HepG2 (cell line): ENCODE measurements around the gene PASK. TPM values are rescaled to one million over a fixed set of nuclear protein-coding genes. Genes with fewer than 3 reads are reported as not detected.

Experiments used
- ARID2 ChIP-seq: sonication (generic); formaldehyde crosslinking; IDR thresholded peaks from 2 replicates; pipeline ENCODE4 v1.8.1; 2022; ENCODE audit warnings: mild to moderate bottlenecking, missing genetic modification reagents, borderline replicate concordance
- HNF1A ChIP-seq, 2 experiments: sonication (generic) in 1 of 2; formaldehyde crosslinking in 1 of 2; IDR thresholded peaks; 2 replicates each; pipeline versions ENCODE4 v1.4.0 to v1.6.1; 2016 to 2020; ENCODE audit warnings: borderline replicate concordance in 1 of 2, low read depth in 1 of 2, mild to moderate bottlenecking in 1 of 2, missing genetic modification reagents in 1 of 2
- HOXA5 ChIP-seq: sonication (generic); formaldehyde crosslinking; IDR thresholded peaks from 2 replicates; pipeline ENCODE4 v1.4.0; 2020; ENCODE audit warnings: missing genetic modification reagents
- IRF9 ChIP-seq: sonication (generic); formaldehyde crosslinking; IDR thresholded peaks from 2 replicates; pipeline ENCODE4 v1.8.0; 2022; ENCODE audit warnings: missing genetic modification reagents, mild to moderate bottlenecking, borderline replicate concordance
- MBNL3 ChIP-seq: fragments of 250-450 bp; sonication (Bioruptor Pico); conservative IDR thresholded peaks from 2 replicates; pipeline ENCODE4 v1.8.0; 2022; ENCODE audit warnings: mild to moderate bottlenecking, inconsistent platforms
- MXI1 ChIP-seq: IDR thresholded peaks from 3 replicates; pipeline ENCODE4 v1.6.1; 2012; ENCODE audit warnings: low read depth, low read length, inconsistent platforms, borderline replicate concordance
- NCOA2 ChIP-seq: sonication (generic); formaldehyde crosslinking; IDR thresholded peaks from 2 replicates; pipeline ENCODE4 v1.8.0; 2022; ENCODE audit warnings: inconsistent platforms
- NPAS2 ChIP-seq: sonication (generic); formaldehyde crosslinking; IDR thresholded peaks from 2 replicates; pipeline ENCODE4 v1.8.0; 2022; ENCODE audit warnings: mild to moderate bottlenecking, missing genetic modification reagents, borderline replicate concordance
- RBFOX2 ChIP-seq: fragments of 200-400 bp; formaldehyde crosslinking; IDR thresholded peaks from 2 replicates; pipeline ENCODE4 v1.6.1; 2017; ENCODE audit warnings: low read depth, mild to moderate bottlenecking, low read length
- SAFB2 ChIP-seq: sonication (generic); formaldehyde crosslinking; IDR thresholded peaks from 2 replicates; pipeline ENCODE4 v1.5.1; 2020; ENCODE audit warnings: missing genetic modification reagents, low read depth, mild to moderate bottlenecking, borderline replicate concordance
- SATB2 ChIP-seq: sonication (generic); formaldehyde crosslinking; IDR thresholded peaks from 2 replicates; pipeline ENCODE4 v1.5.0; 2020; ENCODE audit warnings: missing genetic modification reagents
- SIX4 ChIP-seq: sonication (generic); formaldehyde crosslinking; IDR thresholded peaks from 2 replicates; pipeline ENCODE4 v1.4.0; 2020; ENCODE audit warnings: missing genetic modification reagents
- TOPORS ChIP-seq: sonication (generic); formaldehyde crosslinking; IDR thresholded peaks from 2 replicates; pipeline ENCODE4 v1.8.0; 2023; ENCODE audit warnings: mild to moderate bottlenecking, missing genetic modification reagents
- YEATS4 ChIP-seq: sonication (generic); formaldehyde crosslinking; IDR thresholded peaks from 2 replicates; pipeline ENCODE4 v1.4.0; 2020; ENCODE audit warnings: missing genetic modification reagents, borderline replicate concordance
- ZBTB7B ChIP-seq: sonication (generic); formaldehyde crosslinking; IDR thresholded peaks from 2 replicates; pipeline ENCODE4 v1.4.0; 2020; ENCODE audit warnings: missing genetic modification reagents
- ZFP82 ChIP-seq: sonication (generic); formaldehyde crosslinking; IDR thresholded peaks from 2 replicates; pipeline ENCODE4 v1.5.1; 2020; ENCODE audit warnings: mild to moderate bottlenecking, missing genetic modification reagents, borderline replicate concordance
- ZNF574 ChIP-seq: sonication (generic); formaldehyde crosslinking; IDR thresholded peaks from 2 replicates; pipeline ENCODE4 v1.4.0; 2020; ENCODE audit warnings: missing genetic modification reagents
- ZNF678 ChIP-seq: sonication (generic); formaldehyde crosslinking; IDR thresholded peaks from 2 replicates; pipeline ENCODE4 v1.4.0; 2020; ENCODE audit warnings: mild to moderate bottlenecking, missing genetic modification reagents
- polyA plus RNA-seq, 8 experiments: library from polyadenylated mRNA; depleted of rRNA in 3 of 8; stranded (reverse) in 7 of 8; unstranded in 1 of 8; fragments of >200 nt; fragmentation: Illumina TruSeq in 4 of 8; extraction: Trizol in 4 of 8; gene quantifications; 2 replicates each; pipeline versions ENCODE4 v1.2.1 to v1.2.3, GENCODE V29; 2011 to 2016; ENCODE audit warnings: low read depth in 4 of 8, missing spikeins in 1 of 8, mixed read lengths in 1 of 8; ENCODE audit not compliant: insufficient read depth in 1 of 8
- total RNA-seq, 5 experiments: library from RNA; depleted of rRNA; stranded (reverse); fragments of >200 nt; fragmentation: Illumina TruSeq; extraction: Trizol; gene quantifications; 2 replicates each; pipeline ENCODE4 v1.2.3, GENCODE V29; 2016; ENCODE audit warnings: low read depth in 1 of 5
- TF ChIP-seq, protein P1 (sequence below): IDR thresholded peaks from 2 replicates; pipeline ENCODE4 v1.6.1; 2016

PASK gene
- total and polyA plus RNA-seq, 2 of the 13 experiments (the other 11 are each of a cell fraction or from before 2014, with no cell fraction given): 6.9 to 17.0 TPM

DNA sequence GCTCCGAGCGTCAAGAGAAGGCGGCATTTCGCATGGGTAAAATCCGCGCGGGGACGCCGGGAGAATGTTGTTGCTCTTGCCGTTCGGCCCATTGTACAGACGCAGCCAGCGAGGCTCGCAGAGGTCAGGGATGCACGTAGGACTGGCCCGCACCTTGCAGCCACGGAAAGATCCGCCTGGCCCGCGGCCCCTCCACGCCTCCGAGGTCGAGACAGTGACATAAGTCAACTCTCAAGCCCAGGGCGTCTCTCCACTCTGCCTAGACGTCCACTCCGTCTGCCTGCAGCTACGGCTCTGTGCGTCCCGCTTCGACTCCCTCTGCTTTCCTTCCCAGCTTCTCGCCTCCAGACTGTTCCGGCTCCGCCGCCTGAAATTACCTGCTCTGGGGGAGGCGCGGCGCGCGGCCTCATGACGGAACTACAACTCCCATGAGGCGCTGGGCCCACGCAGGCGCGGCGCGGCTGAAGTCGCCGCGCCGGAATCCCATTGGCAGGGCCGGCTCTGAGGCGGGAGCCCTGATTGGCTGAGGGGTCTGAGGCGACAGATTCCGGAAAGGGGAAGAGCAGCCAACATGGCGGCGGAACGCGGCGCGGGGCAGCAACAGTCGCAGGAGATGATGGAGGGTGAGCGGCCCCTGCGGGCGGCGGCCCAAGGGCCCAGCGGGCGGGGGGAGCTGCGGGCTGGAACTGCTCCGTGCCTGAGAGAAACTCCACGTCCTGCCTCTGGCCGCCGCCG, 820 bp upstream of the PASK start, which contains the start of gene PPP1R7 (continued):
- TF ChIP-seq NCOA2 (CRISPR knock-in tag): 0 out of 2 replicates have a peak, but pooled peaks have one; percentile 22
- peak; percentile 71; the same call in 1 of the 2 replicates for TF ChIP-seq IRF9 (CRISPR knock-in tag)
- peak; percentile 46; the same call in 1 of the 2 replicates for TF ChIP-seq ZBTB7B (CRISPR knock-in tag)
- peak; percentile 90 for TF ChIP-seq YEATS4 (CRISPR knock-in tag)
- peak; percentile 91; the same call in 1 of the 2 replicates for TF ChIP-seq TOPORS (CRISPR knock-in tag)
- TF ChIP-seq RBFOX2: peak; percentile 90
- TF ChIP-seq, protein P1, sequence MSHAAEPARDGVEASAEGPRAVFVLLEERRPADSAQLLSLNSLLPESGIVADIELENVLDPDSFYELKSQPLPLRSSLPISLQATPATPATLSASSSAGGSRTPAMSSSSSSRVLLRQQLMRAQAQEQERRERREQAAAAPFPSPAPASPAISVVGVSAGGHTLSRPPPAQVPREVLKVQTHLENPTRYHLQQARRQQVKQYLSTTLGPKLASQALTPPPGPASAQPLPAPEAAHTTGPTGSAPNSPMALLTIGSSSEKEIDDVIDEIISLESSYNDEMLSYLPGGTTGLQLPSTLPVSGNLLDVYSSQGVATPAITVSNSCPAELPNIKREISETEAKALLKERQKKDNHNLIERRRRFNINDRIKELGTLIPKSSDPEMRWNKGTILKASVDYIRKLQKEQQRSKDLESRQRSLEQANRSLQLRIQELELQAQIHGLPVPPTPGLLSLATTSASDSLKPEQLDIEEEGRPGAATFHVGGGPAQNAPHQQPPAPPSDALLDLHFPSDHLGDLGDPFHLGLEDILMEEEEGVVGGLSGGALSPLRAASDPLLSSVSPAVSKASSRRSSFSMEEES (CRISPR knock-in tag): peak; percentile 20; the same call in 1 of the 2 replicates
- TF ChIP-seq HNF1A (IDR thresholded peaks at IDR 0.05; ENCODE audit: low read depth): no peak
- TF ChIP-seq HNF1A (CRISPR knock-in tag; IDR thresholded peaks at IDR 0.05; ENCODE audit: borderline replicate concordance): no peak; the same call in 1 of the 2 replicates
- TF ChIP-seq ZFP82 (CRISPR knock-in tag): no peak; the same call in 1 of the 2 replicates
- no peak; the same call in 1 of the 2 replicates for TF ChIP-seq HOXA5 (CRISPR knock-in tag)
- peak; percentile 52; the same call in 1 of the 2 replicates for TF ChIP-seq ZNF574 (CRISPR knock-in tag)
- no peak for TF ChIP-seq SATB2
- TF ChIP-seq MBNL3 (CRISPR knock-in tag): no peak
- no peak for TF ChIP-seq ZNF678 (CRISPR knock-in tag)
- 0 out of 2 replicates have a peak, but pooled peaks have one; percentile 10 for TF ChIP-seq SIX4 (CRISPR knock-in tag)
- TF ChIP-seq ARID2 (CRISPR knock-in tag): no peak
- no peak for TF ChIP-seq NPAS2
- TF ChIP-seq MXI1: peak; percentile 79; the same call in 1 of the 3 replicates
- peak; percentile 74; the same call in 1 of the 2 replicates for TF ChIP-seq SAFB2
